Prostate gland (tissue), 2 donors: ENCODE data around the gene PELO.

ENCODE experiments used
- POLR2A ChIP-seq: fragments of 450-650 bp; IDR thresholded peaks from one replicate; pipeline ENCODE4 v1.6.1; 2016; ENCODE audit warnings: antibody characterized with exemption, mild to moderate bottlenecking
- POLR2AphosphoS5 ChIP-seq: sonication (generic); formaldehyde crosslinking; IDR thresholded peaks from one replicate; pipeline ENCODE4 v1.6.1; 2017; ENCODE audit warnings: antibody characterized with exemption
- TF ChIP-seq, protein P1 (sequence below), 4 experiments: fragments of 200-600 bp in 2 of 4; fragments of 450-650 bp in 2 of 4; sonication (generic) in 2 of 4; IDR thresholded peaks; 1 replicate in 3 of 4; 2 replicates in 1 of 4; pipeline ENCODE4 v1.5.1; 2016 to 2019; ENCODE audit warnings: antibody characterized with exemption in 4 of 4, mild to moderate bottlenecking in 2 of 4, moderate library complexity in 2 of 4

DNA sequence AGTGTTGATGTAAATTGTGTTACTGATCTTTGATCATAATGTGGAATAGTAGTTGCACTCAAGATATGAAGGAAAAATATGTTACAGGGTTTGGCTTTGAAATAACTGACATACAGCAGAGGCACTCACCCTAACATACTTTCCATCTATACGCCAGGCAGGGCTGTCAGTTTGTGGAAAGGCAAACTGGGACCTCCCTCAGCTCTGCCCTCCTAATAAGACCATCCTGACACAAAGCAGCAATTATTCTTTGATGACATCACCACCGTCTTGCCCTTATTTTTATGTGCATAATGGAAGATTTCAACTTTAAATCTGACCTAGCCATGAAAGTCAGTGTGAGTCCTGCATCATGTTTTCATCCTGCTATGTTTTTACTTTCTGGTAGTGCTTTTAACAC is 42.9 kb downstream of the PELO start:
- TF ChIP-seq POLR2A (no peak), POLR2AphosphoS5 (no peak)
- TF ChIP-seq, protein P1, sequence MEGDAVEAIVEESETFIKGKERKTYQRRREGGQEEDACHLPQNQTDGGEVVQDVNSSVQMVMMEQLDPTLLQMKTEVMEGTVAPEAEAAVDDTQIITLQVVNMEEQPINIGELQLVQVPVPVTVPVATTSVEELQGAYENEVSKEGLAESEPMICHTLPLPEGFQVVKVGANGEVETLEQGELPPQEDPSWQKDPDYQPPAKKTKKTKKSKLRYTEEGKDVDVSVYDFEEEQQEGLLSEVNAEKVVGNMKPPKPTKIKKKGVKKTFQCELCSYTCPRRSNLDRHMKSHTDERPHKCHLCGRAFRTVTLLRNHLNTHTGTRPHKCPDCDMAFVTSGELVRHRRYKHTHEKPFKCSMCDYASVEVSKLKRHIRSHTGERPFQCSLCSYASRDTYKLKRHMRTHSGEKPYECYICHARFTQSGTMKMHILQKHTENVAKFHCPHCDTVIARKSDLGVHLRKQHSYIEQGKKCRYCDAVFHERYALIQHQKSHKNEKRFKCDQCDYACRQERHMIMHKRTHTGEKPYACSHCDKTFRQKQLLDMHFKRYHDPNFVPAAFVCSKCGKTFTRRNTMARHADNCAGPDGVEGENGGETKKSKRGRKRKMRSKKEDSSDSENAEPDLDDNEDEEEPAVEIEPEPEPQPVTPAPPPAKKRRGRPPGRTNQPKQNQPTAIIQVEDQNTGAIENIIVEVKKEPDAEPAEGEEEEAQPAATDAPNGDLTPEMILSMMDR (IDR thresholded peaks at IDR 0.05): no peak
